ENCODE results near the gene GNB2.

- TF ChIP-seq GATA3 (IDR thresholded peaks at IDR 0.05; ENCODE audit: low read depth, low read length) (no peak), GATA2 (IDR thresholded peaks at IDR 0.05; ENCODE audit: low read depth, low read length) (no peak)
These were observed 31.5 kb upstream of the GNB2 start for GRCh38 chr7:100641860-100642533.

Data from SH-SY5Y (cell line).